ENCODE results near the gene EMSY.

Gene EMSY

GRCh38 chr11:76523786-76524436 lies 79.1 kb downstream of the EMSY start:
- H3K18ac ChIP-seq (ENCODE audit: low read depth in 1 of 2, low read length in 2 of 2): no peak overlapping the region
- H2BK15ac ChIP-seq (ENCODE audit: low read depth, poor library complexity, severe bottlenecking): no peak overlapping the region
- H4K91ac ChIP-seq (ENCODE audit: low read length): no peak overlapping the region
- H2AK5ac ChIP-seq (ENCODE audit: low read length, severe bottlenecking): no peak overlapping the region
- H3K79me1 ChIP-seq (replicated peaks; ENCODE audit: low read length, poor library complexity, severe bottlenecking): peaks cover 2% of the 10 kb centered on the region
- no peak for DNase-seq
- H2BK120ac ChIP-seq (ENCODE audit: low read depth, low read length): no peak overlapping the region
- H3K27ac ChIP-seq (ENCODE audit: low read length, poor library complexity, severe bottlenecking): no peak overlapping the region
- WGBS: 100% methylated on average over 1 of the region's 2 CpGs
- H2BK12ac ChIP-seq (ENCODE audit: low read length in 2 of 2): no peak overlapping the region
- H3K4me3 ChIP-seq (ENCODE audit: insufficient read depth in 1 of 2, low read depth in 1 of 2, low read length in 2 of 2): no peak overlapping the region
- peaks cover 4 to 45% of the 10 kb centered on the region in 2 experiments for H3K36me3 ChIP-seq (ENCODE audit: control insufficient read depth in 1 of 2, insufficient read depth in 2 of 2, low read depth in 1 of 2, low read length in 2 of 2)
- no peak overlapping the region for H2BK5ac ChIP-seq (ENCODE audit: low read depth, low read length, poor library complexity, severe bottlenecking)
- H3K23ac ChIP-seq (ENCODE audit: low read length in 2 of 2): no peak overlapping the region
- H3K27me3 ChIP-seq (ENCODE audit: control insufficient read depth in 1 of 2, insufficient read depth in 1 of 2, low read length in 2 of 2): no peaks in the 10 kb centered on the region
- no peaks in the 10 kb centered on the region for H3K9me3 ChIP-seq (ENCODE audit: control insufficient read depth, low read length)
- H3K4me2 ChIP-seq (ENCODE audit: low read length, poor library complexity, severe bottlenecking): no peak overlapping the region
- H3K4ac ChIP-seq (ENCODE audit: low read depth in 1 of 2, low read length in 2 of 2): no peak overlapping the region
- H4K8ac ChIP-seq (ENCODE audit: low read length): no peak overlapping the region
- peaks cover 2% of the 10 kb centered on the region for H3K4me1 ChIP-seq (ENCODE audit: control insufficient read depth, insufficient read depth, low read depth, low read length)
- no peak overlapping the region for H2AFZ ChIP-seq (ENCODE audit: low read depth, low read length)
- H3K9ac ChIP-seq (ENCODE audit: low read length): no peak overlapping the region
- H3K14ac ChIP-seq (ENCODE audit: low read length in 2 of 2): no peak overlapping the region

DNA sequence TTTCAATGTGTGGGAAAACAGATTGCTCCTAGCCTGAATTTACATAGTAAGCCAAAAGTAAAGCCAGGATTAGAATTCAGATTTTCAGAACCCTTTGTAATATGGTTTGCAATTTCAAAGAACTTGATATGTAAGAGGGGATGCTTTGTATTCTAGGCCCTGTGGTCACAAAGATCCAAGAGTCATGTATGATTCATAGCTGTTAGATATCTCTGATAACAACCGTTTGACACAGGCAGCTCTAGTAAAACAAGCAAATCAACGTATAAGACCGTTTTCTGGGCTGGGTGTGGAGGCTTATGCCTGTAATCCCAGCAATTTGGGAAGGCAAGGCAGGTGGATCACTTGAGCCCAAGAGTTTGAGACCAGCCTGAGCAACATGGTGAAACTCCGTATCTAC lies 79.6 kb downstream of the EMSY start:
- DNase-seq: no peak
- Histone ChIP-seq H3K14ac (ENCODE audit: low read length in 2 of 2) (no peak overlapping the region), H3K27ac (ENCODE audit: low read length, poor library complexity, severe bottlenecking) (no peak overlapping the region), H2AK5ac (ENCODE audit: low read length, severe bottlenecking) (no peak overlapping the region), H3K23ac (ENCODE audit: low read length in 2 of 2) (no peak overlapping the region), H3K9ac (ENCODE audit: low read length) (no peak overlapping the region), H3K36me3 (ENCODE audit: control insufficient read depth in 1 of 2, insufficient read depth in 2 of 2, low read depth in 1 of 2, low read length in 2 of 2) (peaks cover 4 to 46% of the 10 kb centered on the region in 2 experiments), H2AFZ (ENCODE audit: low read depth, low read length) (no peak overlapping the region), H3K9me3 (ENCODE audit: control insufficient read depth, low read length) (no peaks in the 10 kb centered on the region), H2BK5ac (ENCODE audit: low read depth, low read length, poor library complexity, severe bottlenecking) (no peak overlapping the region), H4K91ac (ENCODE audit: low read length) (no peak overlapping the region), H3K79me1 (replicated peaks; ENCODE audit: low read length, poor library complexity, severe bottlenecking) (peaks cover 2% of the 10 kb centered on the region), H3K4me2 (ENCODE audit: low read length, poor library complexity, severe bottlenecking) (no peak overlapping the region), H3K27me3 (ENCODE audit: control insufficient read depth in 1 of 2, insufficient read depth in 1 of 2, low read length in 2 of 2) (no peaks in the 10 kb centered on the region), H3K4me3 (ENCODE audit: insufficient read depth in 1 of 2, low read depth in 1 of 2, low read length in 2 of 2) (no peak overlapping the region), H2BK15ac (ENCODE audit: low read depth, poor library complexity, severe bottlenecking) (no peak overlapping the region), H3K18ac (ENCODE audit: low read depth in 1 of 2, low read length in 2 of 2) (no peak overlapping the region), H2BK120ac (ENCODE audit: low read depth, low read length) (no peak overlapping the region), H3K4me1 (ENCODE audit: control insufficient read depth, insufficient read depth, low read depth, low read length) (peaks cover 2% of the 10 kb centered on the region), H3K4ac (ENCODE audit: low read depth in 1 of 2, low read length in 2 of 2) (no peak overlapping the region), H4K8ac (ENCODE audit: low read length) (no peak overlapping the region), H2BK12ac (ENCODE audit: low read length in 2 of 2) (no peak overlapping the region)
- WGBS: 83% methylated on average over 4 of the region's 4 CpGs

- 86% methylated on average over 1 of the region's 1 CpG for WGBS
Measured at GRCh38 chr11:76524919-76525318, 80.1 kb downstream of the EMSY start.

GRCh38 chr11:76526878-76527277 lies 82.1 kb downstream of the EMSY start:
- no CpG with 5 or more reads among the region's 2 CpGs for WGBS

More at GRCh38 chr11:76524919-76525318, 80.1 kb downstream of the EMSY start:
- no peak overlapping the region for H4K91ac ChIP-seq (ENCODE audit: low read length)
- no peak overlapping the region for H2BK120ac ChIP-seq (ENCODE audit: low read depth, low read length)
- H3K27ac ChIP-seq (ENCODE audit: low read length, poor library complexity, severe bottlenecking): no peak overlapping the region
- peaks cover 4 to 47% of the 10 kb centered on the region in 2 experiments for H3K36me3 ChIP-seq (ENCODE audit: control insufficient read depth in 1 of 2, insufficient read depth in 2 of 2, low read depth in 1 of 2, low read length in 2 of 2)
- no peak overlapping the region for H3K4ac ChIP-seq (ENCODE audit: low read depth in 1 of 2, low read length in 2 of 2)
- no peak overlapping the region for H3K4me3 ChIP-seq (ENCODE audit: insufficient read depth in 1 of 2, low read depth in 1 of 2, low read length in 2 of 2)
- H3K9ac ChIP-seq (ENCODE audit: low read length): no peak overlapping the region
- no peak overlapping the region for H4K8ac ChIP-seq (ENCODE audit: low read length)
- H2BK12ac ChIP-seq (ENCODE audit: low read length in 2 of 2): no peak overlapping the region
- H2AK5ac ChIP-seq (ENCODE audit: low read length, severe bottlenecking): no peak overlapping the region
- DNase-seq: no peak
- no peak overlapping the region for H2BK15ac ChIP-seq (ENCODE audit: low read depth, poor library complexity, severe bottlenecking)
- H3K9me3 ChIP-seq (ENCODE audit: control insufficient read depth, low read length): no peaks in the 10 kb centered on the region
- H3K4me1 ChIP-seq (ENCODE audit: control insufficient read depth, insufficient read depth, low read depth, low read length): peaks cover 2% of the 10 kb centered on the region
- H3K14ac ChIP-seq (ENCODE audit: low read length in 2 of 2): no peak overlapping the region
- H3K27me3 ChIP-seq (ENCODE audit: control insufficient read depth in 1 of 2, insufficient read depth in 1 of 2, low read length in 2 of 2): no peaks in the 10 kb centered on the region
- H2AFZ ChIP-seq (ENCODE audit: low read depth, low read length): no peak overlapping the region
- H2BK5ac ChIP-seq (ENCODE audit: low read depth, low read length, poor library complexity, severe bottlenecking): no peak overlapping the region
- H3K23ac ChIP-seq (ENCODE audit: low read length in 2 of 2): no peak overlapping the region
- H3K4me2 ChIP-seq (ENCODE audit: low read length, poor library complexity, severe bottlenecking): no peak overlapping the region
- H3K18ac ChIP-seq (ENCODE audit: low read depth in 1 of 2, low read length in 2 of 2): no peak overlapping the region
- H3K79me1 ChIP-seq (replicated peaks; ENCODE audit: low read length, poor library complexity, severe bottlenecking): peaks cover 2% of the 10 kb centered on the region

More at GRCh38 chr11:76526878-76527277, 82.1 kb downstream of the EMSY start:
- Histone ChIP-seq H2BK12ac (ENCODE audit: low read length in 2 of 2) (no peak overlapping the region), H2BK15ac (ENCODE audit: low read depth, poor library complexity, severe bottlenecking) (no peak overlapping the region), H3K9me3 (ENCODE audit: control insufficient read depth, low read length) (no peaks in the 10 kb centered on the region), H3K4me2 (ENCODE audit: low read length, poor library complexity, severe bottlenecking) (no peak overlapping the region), H3K18ac (ENCODE audit: low read depth in 1 of 2, low read length in 2 of 2) (no peak overlapping the region), H3K79me1 (replicated peaks; ENCODE audit: low read length, poor library complexity, severe bottlenecking) (peaks cover 2% of the 10 kb centered on the region), H3K9ac (ENCODE audit: low read length) (no peak overlapping the region), H2BK120ac (ENCODE audit: low read depth, low read length) (no peak overlapping the region), H3K4me3 (ENCODE audit: insufficient read depth in 1 of 2, low read depth in 1 of 2, low read length in 2 of 2) (no peak overlapping the region), H3K23ac (ENCODE audit: low read length in 2 of 2) (no peak overlapping the region), H3K27ac (ENCODE audit: low read length, poor library complexity, severe bottlenecking) (no peak overlapping the region), H2AK5ac (ENCODE audit: low read length, severe bottlenecking) (no peak overlapping the region), H4K8ac (ENCODE audit: low read length) (no peak overlapping the region), H3K14ac (ENCODE audit: low read length in 2 of 2) (no peak overlapping the region), H2AFZ (ENCODE audit: low read depth, low read length) (no peak overlapping the region), H3K4ac (ENCODE audit: low read depth in 1 of 2, low read length in 2 of 2) (no peak overlapping the region), H3K27me3 (ENCODE audit: control insufficient read depth in 1 of 2, insufficient read depth in 1 of 2, low read length in 2 of 2) (no peaks in the 10 kb centered on the region), H3K36me3 (ENCODE audit: control insufficient read depth in 1 of 2, insufficient read depth in 2 of 2, low read depth in 1 of 2, low read length in 2 of 2) (peaks cover 4 to 62% of the 10 kb centered on the region in 2 experiments), H4K91ac (ENCODE audit: low read length) (no peak overlapping the region), H2BK5ac (ENCODE audit: low read depth, low read length, poor library complexity, severe bottlenecking) (no peak overlapping the region), H3K4me1 (ENCODE audit: control insufficient read depth, insufficient read depth, low read depth, low read length) (peaks cover 2% of the 10 kb centered on the region)
- DNase-seq: no peak
